Regular cardiac myocyte (primary cell): ENCODE measurements around the gene PRPF31. TPM values are rescaled to one million over a fixed set of nuclear protein-coding genes. Genes with fewer than 3 reads are reported as not detected.

Source experiments
- total RNA-seq: library from RNA; depleted of rRNA; stranded (reverse); fragments of >200 nt; gene quantifications from 2 replicates; pipeline ENCODE4 v1.2.3, GENCODE V29; 2014

PRPF31 gene
- total RNA-seq: 44.5 and 79.0 TPM in 2 replicates

GRCh38 chr19:54115109-54116063, at the start of gene PRPF31, which contains the start of gene TFPT:
Gene PRPF31 (plus strand): TSS chr19:54115754. CDS start chr19:54118279, 2,525 bp downstream.
Gene TFPT (minus strand): TSS chr19:54115657. CDS start chr19:54115269, 388 bp downstream.

GRCh38 chr19:54081032-54081431, 34.5 kb upstream of the PRPF31 start, which contains the start of gene TARM1:
Gene TARM1 (minus strand): TSS chr19:54081365. CDS start chr19:54081340, 25 bp downstream.

GRCh38 chr19:54100561-54100960, 15.0 kb upstream of the PRPF31 start, which contains the start of gene OSCAR:
Gene OSCAR (minus strand): TSS chr19:54100803. CDS start chr19:54100792, 11 bp downstream.

GRCh38 chr19:54102421-54103169, 13.0 kb upstream of the PRPF31 start, which contains the start of gene NDUFA3:
Gene NDUFA3 (plus strand): TSS chr19:54102855. CDS start chr19:54102879, 24 bp downstream.

GRCh38 chr19:54137699-54138488, 22.3 kb downstream of the PRPF31 start, which contains the start of gene CNOT3:
Gene CNOT3 (plus strand): TSS chr19:54137762. CDS start chr19:54142979, 5,217 bp downstream.

GRCh38 chr19:54159352-54160181, 44.0 kb downstream of the PRPF31 start, which contains the start of gene LENG1:
Gene LENG1 (minus strand): TSS chr19:54159721. CDS start chr19:54159695, 26 bp downstream.

GRCh38 chr19:54172471-54173358, 57.2 kb downstream of the PRPF31 start, which contains the start of gene TMC4:
Gene TMC4 (minus strand): TSS chr19:54173160. CDS start chr19:54173117, 43 bp downstream.

Other genes with a start within 250 kb of the PRPF31 start
- 8.5 and 15.3 TPM in 2 replicates for gene MYADM, start 247.9 kb upstream of the PRPF31 start, total RNA-seq
- under 0.01 and 0.28 TPM in 2 replicates for gene PRKCG, start 233.6 kb upstream of the PRPF31 start, total RNA-seq
- gene CACNG7, start 206.5 kb upstream of the PRPF31 start, total RNA-seq: 0.77 and 2.8 TPM in 2 replicates
- 0.56 and 1.5 TPM in 2 replicates for gene CACNG8, start 152.8 kb upstream of the PRPF31 start, total RNA-seq
- 1.7 and 1.9 TPM in 2 replicates for gene CACNG6, start 124.1 kb upstream of the PRPF31 start, total RNA-seq
- not detected in 2 replicates for gene VSTM1, start 51.9 kb upstream of the PRPF31 start, total RNA-seq
- not detected in 2 replicates for gene TARM1, start 34.4 kb upstream of the PRPF31 start, total RNA-seq
- 1.1 and 1.2 TPM in 2 replicates for gene OSCAR, start 15.0 kb upstream of the PRPF31 start, total RNA-seq
- gene NDUFA3, start 12.9 kb upstream of the PRPF31 start, total RNA-seq: 11.3 and 15.3 TPM in 2 replicates
- 13.5 and 24.0 TPM in 2 replicates for gene TFPT, start 97 bp upstream of the PRPF31 start, total RNA-seq
- 4.5 and 8.4 TPM in 2 replicates for gene CNOT3, start 22.0 kb downstream of the PRPF31 start, total RNA-seq
- 5.1 and 9.0 TPM in 2 replicates for gene LENG1, start 44.0 kb downstream of the PRPF31 start, total RNA-seq
- gene TMC4, start 57.4 kb downstream of the PRPF31 start, total RNA-seq: 0.38 and 1.4 TPM in 2 replicates
- 45.7 and 48.3 TPM in 2 replicates for gene MBOAT7, start 73.8 kb downstream of the PRPF31 start, total RNA-seq
- gene TSEN34, start 75.6 kb downstream of the PRPF31 start, total RNA-seq: 76.5 and 88.8 TPM in 2 replicates
- 1,445 and 1,908 TPM in 2 replicates for gene RPS9, start 85.1 kb downstream of the PRPF31 start, total RNA-seq
- gene LILRB3, start 107.3 kb downstream of the PRPF31 start, total RNA-seq: not detected in 2 replicates
- gene LILRA6, start 127.0 kb downstream of the PRPF31 start, total RNA-seq: not detected in 2 replicates
- gene LILRB5, start 141.5 kb downstream of the PRPF31 start, total RNA-seq: not detected in 2 replicates
- not detected in 2 replicates for gene LILRB2, start 165.4 kb downstream of the PRPF31 start, total RNA-seq
- gene LILRA5, start 197.4 kb downstream of the PRPF31 start, total RNA-seq: not detected in 2 replicates
- not detected in 2 replicates for gene LILRA4, start 223.4 kb downstream of the PRPF31 start, total RNA-seq
- gene LAIR1, start 249.2 kb downstream of the PRPF31 start, total RNA-seq: 0.19 and 0.28 TPM in 2 replicates